ENCODE data around the gene ASCC1. TPM values are rescaled to one million over a fixed set of nuclear protein-coding genes. Genes with fewer than 3 reads are reported as not detected.

ASCC1 gene
- total RNA-seq, 4 donors from 2014 or later, result 23.5 to 37.8 (median 29.8) TPM

DNA sequence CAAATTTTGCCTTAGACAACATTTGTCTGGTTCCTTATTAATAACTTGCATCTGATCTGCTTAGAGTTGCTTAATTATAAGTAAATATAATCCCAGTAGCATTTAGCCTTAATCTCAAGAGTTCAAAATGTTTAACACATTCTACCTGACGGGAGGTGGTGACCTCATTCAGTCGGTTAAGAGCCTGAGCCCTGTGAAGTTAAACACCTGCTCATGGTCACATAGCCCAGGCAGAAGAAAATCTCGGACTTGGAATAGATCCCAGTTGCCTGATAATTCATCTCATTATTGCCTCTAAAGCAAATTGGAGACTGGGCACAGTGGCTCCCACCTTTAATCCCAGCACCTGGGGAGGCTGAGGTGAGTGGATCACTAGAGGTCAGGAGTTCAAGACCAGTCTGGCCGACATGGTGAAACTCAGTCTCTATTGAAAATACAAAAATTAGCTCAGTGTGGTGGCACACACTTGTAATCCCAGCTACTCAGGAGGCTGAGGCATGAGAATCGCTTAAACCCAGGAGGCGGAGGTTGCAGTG, 18.6 kb upstream of the ASCC1 start:
- intact Hi-C loops (cut with DNase I), result no loop called here
- no peak for TF ChIP-seq POLR2A (IDR thresholded peaks at IDR 0.05; ENCODE audit: low read depth)
- TF ChIP-seq EP300 (IDR thresholded peaks at IDR 0.05), result no peak
- no peak for TF ChIP-seq POLR2AphosphoS5 (IDR thresholded peaks at IDR 0.05)
- TF ChIP-seq CTCF (IDR thresholded peaks at IDR 0.05), result no peak
- Histone ChIP-seq H3K4me3 (no peak overlapping the region), H3K4me1 (peaks cover 3 to 25% (median 14%) of the 10 kb centered on the region in 4 donors), H3K9me3 (no peaks in the 10 kb centered on the region), H3K27ac (replicated peaks in 1 of 4) (peak overlapping the region in 1 of 4 donors; percentile 31), H3K36me3 (peaks cover 38 to 76% (median 63%) of the 10 kb centered on the region in 4 donors), H3K27me3 (no peaks in the 10 kb centered on the region)
- 67% methylated on average over 6 of the region's 6 CpGs for WGBS
- no peak for DNase-seq (ENCODE audit: extremely low spot score)

GRCh38 chr10:72233621-72234020, 17.5 kb upstream of the ASCC1 start:
- Histone ChIP-seq H3K36me3 (peaks cover 38 to 76% (median 64%) of the 10 kb centered on the region in 4 donors), H3K4me3 (no peak overlapping the region), H3K27me3 (no peaks in the 10 kb centered on the region), H3K27ac (replicated peaks in 1 of 4) (peak overlapping the region in 1 of 4 donors; percentile 26), H3K4me1 (peaks cover 13 to 29% (median 24%) of the 10 kb centered on the region in 4 donors), H3K9me3 (no peaks in the 10 kb centered on the region)
- no peak for DNase-seq (ENCODE audit: extremely low spot score)
- TF ChIP-seq CTCF (IDR thresholded peaks at IDR 0.05) (no peak), POLR2AphosphoS5 (IDR thresholded peaks at IDR 0.05) (no peak), POLR2A (IDR thresholded peaks at IDR 0.05; ENCODE audit: low read depth) (no peak), EP300 (IDR thresholded peaks at IDR 0.05) (no peak)
- intact Hi-C loops (cut with DNase I), result no loop called here

- H3K4me1 ChIP-seq, result peaks cover 21 to 55% (median 38%) of the 10 kb centered on the region in 4 donors
- no peak for DNase-seq (ENCODE audit: extremely low spot score)
- H3K4me3 ChIP-seq, result no peak overlapping the region
- intact Hi-C loops (cut with DNase I), result loop anchor here (10.0 kb wide), 1 partner anchor 275 kb away; no protein-coding TSS in a partner anchor
- no peaks in the 10 kb centered on the region for H3K9me3 ChIP-seq
- WGBS, result 56% methylated on average over 8 of the region's 8 CpGs
- no peaks in the 10 kb centered on the region for H3K27me3 ChIP-seq
- TF ChIP-seq CTCF (IDR thresholded peaks at IDR 0.05), result no peak
- TF ChIP-seq POLR2AphosphoS5 (IDR thresholded peaks at IDR 0.05), result peak; percentile 38 to 66
- H3K36me3 ChIP-seq, result peaks cover 23 to 68% (median 56%) of the 10 kb centered on the region in 4 donors
- H3K27ac ChIP-seq (replicated peaks in 1 of 4), result peak overlapping the region; percentile 31 to 70 (median 64)
Observed at GRCh38 chr10:72229261-72230251, 13.5 kb upstream of the ASCC1 start.

DNA sequence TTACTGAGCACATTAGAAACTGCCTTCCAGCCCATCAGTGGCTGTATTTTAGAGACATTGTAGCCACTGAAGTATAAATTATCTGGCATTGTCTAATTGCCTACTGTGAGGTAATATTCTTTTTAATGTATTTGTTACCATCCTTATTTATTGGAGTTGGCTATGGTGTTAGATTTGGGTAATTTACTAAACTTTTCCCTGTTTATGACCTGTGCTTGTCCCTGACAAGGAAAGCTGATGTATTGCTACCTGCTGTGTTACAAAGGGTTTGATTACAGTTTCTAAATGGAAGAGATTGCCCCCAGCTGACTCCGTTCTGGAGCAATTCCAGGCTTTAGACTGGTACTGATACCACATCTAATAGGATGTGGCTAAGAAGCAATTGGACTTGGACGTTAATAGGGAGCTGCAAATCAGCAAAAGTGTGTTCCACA, 12.3 kb upstream of the ASCC1 start:
- H3K27me3 ChIP-seq, result no peaks in the 10 kb centered on the region
- no peak for DNase-seq (ENCODE audit: extremely low spot score)
- H3K9me3 ChIP-seq, result no peaks in the 10 kb centered on the region
- 82% methylated on average over 2 of the region's 2 CpGs for WGBS
- H3K4me3 ChIP-seq, result no peak overlapping the region
- peaks cover 15 to 61% (median 48%) of the 10 kb centered on the region in 4 donors for H3K36me3 ChIP-seq
- intact Hi-C loops (cut with DNase I), result loop anchor here (10.0 kb wide), 1 partner anchor 274 kb away; no protein-coding TSS in a partner anchor
- peaks cover 33 to 67% (median 50%) of the 10 kb centered on the region in 4 donors for H3K4me1 ChIP-seq
- H3K27ac ChIP-seq (replicated peaks in 1 of 4), result peak overlapping the region; percentile 31 to 70 (median 64)
- TF ChIP-seq POLR2A (IDR thresholded peaks at IDR 0.05; ENCODE audit: low read depth), result no peak
- no peak for TF ChIP-seq POLR2AphosphoS5 (IDR thresholded peaks at IDR 0.05)
- no peak for TF ChIP-seq EP300 (IDR thresholded peaks at IDR 0.05)
- no peak for TF ChIP-seq CTCF (IDR thresholded peaks at IDR 0.05)

All from esophagus muscularis mucosa (tissue), 4 donors.